H1 (cell line): Measurements from ENCODE around the gene CTDP1. TPM values are rescaled to one million over a fixed set of nuclear protein-coding genes. Genes with fewer than 3 reads are reported as not detected.

Experiments
- PHF8 ChIP-seq: fragments of 200-600 bp; sonication (generic); conservative IDR thresholded peaks from 2 replicates; pipeline ENCODE4 v1.7.1; 2012; ENCODE audit warnings: low read depth, mild to moderate bottlenecking, inconsistent platforms, low read length, moderate library complexity
- RAD21 ChIP-seq, 2 experiments: IDR thresholded peaks in 1 of 2; conservative IDR thresholded peaks in 1 of 2; 2 replicates each; pipeline ENCODE4 v1.6.1; 2011; ENCODE audit warnings: low read depth in 2 of 2, low read length in 2 of 2, improper control_type of control experiment in 1 of 2, inconsistent platforms in 1 of 2, mild to moderate bottlenecking in 1 of 2, moderate library complexity in 1 of 2
- polyA plus RNA-seq, 7 experiments: library from polyadenylated mRNA; depleted of rRNA in 3 of 7; stranded (reverse) in 5 of 7; unstranded in 2 of 7; fragments of >200 nt in 5 of 7; fragments of 200-250 nt in 2 of 7; gene quantifications; 1 replicate in 5 of 7; 2 replicates in 1 of 7; 4 replicates in 1 of 7; pipeline versions ENCODE4 v1.2.1 to v1.2.3, GENCODE V29; 2011 to 2013; ENCODE audit warnings: missing spikeins in 2 of 7, mixed read lengths in 2 of 7
- total RNA-seq: library from RNA; stranded (reverse); fragmentation: NEBNext Ultra II Directional; extraction: Animal tissue kit (Norgen Biotek cat#: 25700); gene quantifications from 2 replicates; pipeline ENCODE4 v1.2.1, GENCODE V29; 2021

Gene CTDP1
- total and polyA plus RNA-seq, 2 of the 8 experiments (the other 6 are each of a cell fraction or from before 2014, with no cell fraction given), result 16.6 to 37.0 TPM

DNA sequence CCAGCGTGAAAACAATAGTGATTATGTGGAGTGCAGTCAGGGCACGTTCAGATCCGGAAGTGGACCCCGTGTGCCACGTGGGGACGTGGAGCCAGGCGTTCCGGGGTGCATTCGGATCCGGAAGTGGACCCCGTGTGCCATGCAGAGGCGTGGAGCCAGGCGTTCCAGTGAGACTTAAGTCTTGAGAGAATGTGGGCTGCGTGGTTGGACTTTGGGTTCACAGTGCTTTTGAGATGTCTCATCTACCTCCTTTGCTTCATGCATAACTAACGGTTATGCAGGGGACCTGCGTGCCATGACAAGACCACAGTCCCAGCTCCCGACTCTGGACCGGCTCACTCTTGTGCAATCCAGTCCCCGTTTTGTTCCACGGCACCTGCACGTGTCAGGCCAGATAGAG lies 28.8 kb downstream of the CTDP1 start (continued):
- no peak for TF ChIP-seq RAD21 (IDR thresholded peaks at IDR 0.05 in 1 of 2, conservative IDR thresholded peaks at IDR 0.05 in 1 of 2; ENCODE audit: low read depth in 2 of 2, low read length in 2 of 2)
- TF ChIP-seq PHF8, result no peak
